ENCODE results near the gene JADE3. TPM values are rescaled to one million over a fixed set of nuclear protein-coding genes. Genes with fewer than 3 reads are reported as not detected.

JADE3 gene
- total RNA-seq, 1 experiment from 2014 or later, result 14.3 TPM

DNA sequence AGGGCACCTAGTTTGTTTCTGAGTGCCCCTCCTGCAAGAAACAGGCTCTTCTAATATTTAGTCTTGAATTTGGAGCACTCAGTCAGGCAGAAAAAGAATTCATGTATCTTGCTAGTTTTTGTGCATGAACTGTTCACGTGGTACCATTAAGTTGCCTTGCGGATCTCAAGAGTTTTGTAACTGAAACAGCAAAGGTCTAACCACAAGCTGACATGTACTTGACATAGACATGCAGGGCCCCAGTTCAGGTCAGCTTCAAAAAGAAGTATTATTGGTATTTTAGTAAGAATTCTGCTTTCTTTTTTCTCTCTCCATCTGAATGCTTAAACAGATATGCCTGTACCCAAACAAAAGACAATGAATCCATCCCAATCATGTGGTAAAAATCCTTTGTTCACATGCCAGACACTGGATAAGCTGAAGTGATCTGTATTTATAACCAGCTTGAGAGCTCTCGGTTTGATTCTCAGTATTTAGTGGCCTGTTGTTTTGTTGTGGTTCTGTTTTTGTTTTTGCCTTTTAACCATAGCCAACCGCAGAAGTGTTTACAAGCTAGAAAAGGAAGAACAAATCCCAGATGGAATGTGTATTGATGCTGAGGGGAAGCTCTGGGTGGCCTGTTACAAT lies 179.0 kb downstream of the JADE3 start:
- POLR2A ChIA-PET, result no interaction called here
- H3K79me2 ChIP-seq (ENCODE audit: insufficient read depth, low read length), result no peaks in the 10 kb centered on the region
- H3K9ac ChIP-seq (ENCODE audit: low read length), result no peak overlapping the region
- intact Hi-C loops (cut with micrococcal nuclease), result loop anchor here (10.0 kb wide), 2 partner anchors 336 to 446 kb away; partner anchors contain the start of gene SLC9A7
- H3K9me2 ChIP-seq (ENCODE audit: insufficient read depth), result no peaks in the 10 kb centered on the region
- ATAC-seq (no peak), DNase-seq (ENCODE audit: low read depth, low spot score) (no peak)
- TF ChIP-seq EZH2 (IDR thresholded peaks at IDR 0.05) (no peak), MAX (IDR thresholded peaks at IDR 0.05) (no peak), POLR2AphosphoS5 (IDR thresholded peaks at IDR 0.05; ENCODE audit: low read depth, low read length) (no peak)
- no peaks in the 10 kb centered on the region for H3K27me3 ChIP-seq (ENCODE audit: insufficient read depth, low read length)
- H3K27ac ChIP-seq (ENCODE audit: low read depth, low read length), result no peak overlapping the region
- H3K4me3 ChIP-seq (replicated peaks in 1 of 2; ENCODE audit: low read depth in 1 of 2, low read length in 2 of 2), result no peak overlapping the region
- RAD21 ChIA-PET (ENCODE audit: low non-redundant PET in 1 of 2, low total read pairs in 2 of 2, uncharacterized antibody in 2 of 2, unreplicated experiment in 2 of 2), result no interaction called here
- H3K9me3 ChIP-seq (ENCODE audit: control insufficient read depth in 1 of 2, insufficient read depth in 1 of 2, low read depth in 1 of 2, low read length in 2 of 2), result no peaks in the 10 kb centered on the region
- no peak overlapping the region for H3K4me2 ChIP-seq (ENCODE audit: low read length)
- no peaks in the 10 kb centered on the region for H3K36me3 ChIP-seq (ENCODE audit: control insufficient read depth in 1 of 2, insufficient read depth in 2 of 2, low read length in 2 of 2)
- H4K20me1 ChIP-seq (ENCODE audit: insufficient read depth), result no peaks in the 10 kb centered on the region
- no peaks in the 10 kb centered on the region for H3K4me1 ChIP-seq (ENCODE audit: control insufficient read depth in 1 of 2, insufficient read depth in 2 of 2, low read length in 2 of 2)
- no TSS peak for BruUV-seq (replicated peaks)
- no peak overlapping the region for H2AFZ ChIP-seq (ENCODE audit: low read depth, low read length, poor library complexity, severe bottlenecking)
- CTCF ChIA-PET, result interaction anchor here (1.2 kb wide), 1 partner anchor 54 kb away, joined by 4 read pairs; the partner anchor contains the start of genes NDUFB11 and RBM10

DNA sequence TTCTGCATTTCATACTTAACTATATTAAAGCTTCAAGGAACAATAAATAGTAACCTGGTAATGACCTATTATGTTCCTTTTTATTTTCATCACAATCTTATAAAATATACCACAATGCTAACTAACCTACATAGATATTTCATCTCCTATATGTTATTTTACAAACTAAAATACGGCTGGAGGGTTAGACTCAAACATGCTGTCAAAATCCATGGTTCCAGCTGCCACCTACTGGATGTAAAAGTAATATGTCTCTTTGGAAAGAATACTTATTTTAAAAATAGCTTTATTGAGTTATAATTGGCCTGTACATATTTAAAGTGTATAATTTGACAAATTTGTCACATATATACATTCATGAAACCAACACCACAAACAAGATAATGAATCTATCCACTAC lies 181.0 kb downstream of the JADE3 start:
- DNase-seq (ENCODE audit: low read depth, low spot score) (peak; percentile 10), ATAC-seq (peak; percentile 42; the same call in 1 of the 2 replicates)
- Histone ChIP-seq H3K9me3 (ENCODE audit: control insufficient read depth in 1 of 2, insufficient read depth in 1 of 2, low read depth in 1 of 2, low read length in 2 of 2) (no peaks in the 10 kb centered on the region), H4K20me1 (ENCODE audit: insufficient read depth) (no peaks in the 10 kb centered on the region), H3K4me2 (ENCODE audit: low read length) (no peak overlapping the region), H3K27ac (ENCODE audit: low read depth, low read length) (no peak overlapping the region), H3K4me1 (ENCODE audit: control insufficient read depth in 1 of 2, insufficient read depth in 2 of 2, low read length in 2 of 2) (no peaks in the 10 kb centered on the region), H3K9ac (ENCODE audit: low read length) (no peak overlapping the region), H3K27me3 (ENCODE audit: insufficient read depth, low read length) (no peaks in the 10 kb centered on the region), H2AFZ (ENCODE audit: low read depth, low read length, poor library complexity, severe bottlenecking) (no peak overlapping the region), H3K4me3 (replicated peaks in 1 of 2; ENCODE audit: low read depth in 1 of 2, low read length in 2 of 2) (no peak overlapping the region), H3K36me3 (ENCODE audit: control insufficient read depth in 1 of 2, insufficient read depth in 2 of 2, low read length in 2 of 2) (no peaks in the 10 kb centered on the region), H3K79me2 (ENCODE audit: insufficient read depth, low read length) (no peaks in the 10 kb centered on the region), H3K9me2 (ENCODE audit: insufficient read depth) (no peaks in the 10 kb centered on the region)
- no TSS peak for BruUV-seq (replicated peaks)
- TF ChIP-seq EZH2phosphoT487 (IDR thresholded peaks at IDR 0.05; ENCODE audit: borderline replicate concordance) (no peak), RAD21 (IDR thresholded peaks at IDR 0.05; ENCODE audit: low read depth) (peak; percentile 63), TCF7L2 (IDR thresholded peaks at IDR 0.05; ENCODE audit: borderline replicate concordance, extremely low read depth, insufficient read depth, insufficient read length) (no peak), ZNF274 (IDR thresholded peaks at IDR 0.05; ENCODE audit: low read depth, low read length) (no peak), SIN3A (IDR thresholded peaks at IDR 0.05; ENCODE audit: low read depth) (no peak), JUND (IDR thresholded peaks at IDR 0.05) (no peak), SP1 (IDR thresholded peaks at IDR 0.05; ENCODE audit: low read depth) (no peak), CEBPB (IDR thresholded peaks at IDR 0.05; ENCODE audit: low read depth) (no peak), ZFX (IDR thresholded peaks at IDR 0.05) (no peak), CTCF (IDR thresholded peaks at IDR 0.05 in 2 of 3, conservative IDR thresholded peaks at IDR 0.05 in 1 of 3; ENCODE audit: borderline replicate concordance in 1 of 3, insufficient read depth in 1 of 3, low read depth in 2 of 3, low read length in 2 of 3) (peak; percentile 30 to 55 (median 49); a peak in 4 of 6 replicates), YY1 (IDR thresholded peaks at IDR 0.05; ENCODE audit: extremely low read depth, insufficient replicate concordance, low read depth, low read length) (no peak), MAX (IDR thresholded peaks at IDR 0.05) (no peak)
- intact Hi-C loops (cut with micrococcal nuclease), result loop anchor here (10.0 kb wide), 2 partner anchors 338 to 448 kb away; partner anchors contain the start of gene SLC9A7
- ChIA-PET POLR2A (interaction anchor here (1.1 kb wide), 1 partner anchor 35 kb away, joined by 4 read pairs; no protein-coding TSS in a partner anchor), RAD21 (ENCODE audit: low non-redundant PET in 1 of 2, low total read pairs in 2 of 2, uncharacterized antibody in 2 of 2, unreplicated experiment in 2 of 2) (no interaction called here), CTCF (interaction anchor here (0.6 to 1.6 kb wide), 7 partner anchors 13 to 440 kb away, joined by 3 to 6 read pairs (median 3); no protein-coding TSS in a partner anchor)

Measured in HCT116 (cell line).